HepG2 (cell line): ENCODE data around the gene AKIRIN1. TPM values are rescaled to one million over a fixed set of nuclear protein-coding genes. Genes with fewer than 3 reads are reported as not detected.

Experiments used
- ATF6 ChIP-seq: sonication (generic); formaldehyde crosslinking; conservative IDR thresholded peaks from 2 replicates; pipeline ENCODE4 v1.4.0; 2020; ENCODE audit warnings: missing genetic modification reagents
- CREB1 ChIP-seq, 2 experiments: fragments of 450-650 bp in 1 of 2; IDR thresholded peaks; 2 replicates each; pipeline ENCODE4 v1.6.1; 2016 to 2017; ENCODE audit warnings: control low read depth in 1 of 2, mild to moderate bottlenecking in 1 of 2, missing compliant biosample characterization in 1 of 2, missing genetic modification characterization in 1 of 2
- FOXK2 ChIP-seq: fragments of 450-650 bp; IDR thresholded peaks from 2 replicates; pipeline ENCODE4 v1.6.1; 2016
- GFI1 ChIP-seq: sonication (generic); formaldehyde crosslinking; IDR thresholded peaks from 2 replicates; pipeline ENCODE4 v1.5.0; 2020; ENCODE audit warnings: missing genetic modification reagents, mild to moderate bottlenecking, borderline replicate concordance
- HMGA1 ChIP-seq: sonication (generic); formaldehyde crosslinking; conservative IDR thresholded peaks from 2 replicates; pipeline ENCODE4 v1.4.0; 2020; ENCODE audit warnings: missing genetic modification reagents
- RFX5 ChIP-seq: IDR thresholded peaks from 2 replicates; pipeline ENCODE4 v1.6.1; 2011; ENCODE audit warnings: low read depth, low read length, improper control_type of control experiment
- ZNF292 ChIP-seq: sonication (generic); formaldehyde crosslinking; IDR thresholded peaks from 2 replicates; pipeline ENCODE4 v1.8.1; 2022; ENCODE audit warnings: mild to moderate bottlenecking, low read depth, missing genetic modification reagents, borderline replicate concordance
- ZNF407 ChIP-seq: sonication (generic); formaldehyde crosslinking; IDR thresholded peaks from one replicate; pipeline ENCODE4 v1.5.1; 2020; ENCODE audit warnings: mild to moderate bottlenecking, missing genetic modification reagents; ENCODE audit errors: not compliant biosample characterization
- ZNF550 ChIP-seq: sonication (generic); formaldehyde crosslinking; IDR thresholded peaks from 2 replicates; pipeline ENCODE4 v1.4.0; 2020; ENCODE audit warnings: mild to moderate bottlenecking, missing genetic modification reagents, borderline replicate concordance
- ZNF616 ChIP-seq: sonication (generic); formaldehyde crosslinking; IDR thresholded peaks from 2 replicates; pipeline ENCODE4 v1.5.0; 2020; ENCODE audit warnings: low read depth, mild to moderate bottlenecking, missing genetic modification reagents
- ZNF780A ChIP-seq: sonication (generic); formaldehyde crosslinking; IDR thresholded peaks from 2 replicates; pipeline ENCODE4 v1.8.0; 2022; ENCODE audit warnings: mild to moderate bottlenecking, missing genetic modification reagents, moderate library complexity
- polyA plus RNA-seq, 8 experiments: library from polyadenylated mRNA; depleted of rRNA in 3 of 8; stranded (reverse) in 7 of 8; unstranded in 1 of 8; fragments of >200 nt; fragmentation: Illumina TruSeq in 4 of 8; extraction: Trizol in 4 of 8; gene quantifications; 2 replicates each; pipeline versions ENCODE4 v1.2.1 to v1.2.3, GENCODE V29; 2011 to 2016; ENCODE audit warnings: low read depth in 4 of 8, missing spikeins in 1 of 8, mixed read lengths in 1 of 8; ENCODE audit not compliant: insufficient read depth in 1 of 8
- total RNA-seq, 5 experiments: library from RNA; depleted of rRNA; stranded (reverse); fragments of >200 nt; fragmentation: Illumina TruSeq; extraction: Trizol; gene quantifications; 2 replicates each; pipeline ENCODE4 v1.2.3, GENCODE V29; 2016; ENCODE audit warnings: low read depth in 1 of 5
- TF ChIP-seq, protein P1 (sequence below): sonication (generic); formaldehyde crosslinking; IDR thresholded peaks from 2 replicates; pipeline ENCODE4 v1.4.0; 2020; ENCODE audit warnings: low read depth, missing genetic modification reagents
- TF ChIP-seq, protein P2 (sequence below): sonication (generic); formaldehyde crosslinking; IDR thresholded peaks from 2 replicates; pipeline ENCODE4 v1.5.0; 2020; ENCODE audit warnings: missing genetic modification reagents

The AKIRIN1 gene
- total and polyA plus RNA-seq, 2 of the 13 experiments (the other 11 are each of a cell fraction or from before 2014, with no cell fraction given) = 123 to 157 TPM

- TF ChIP-seq FOXK2 (no peak), RFX5 (no peak), GFI1 (CRISPR knock-in tag) (no peak), ZNF407 (CRISPR knock-in tag) (no peak), ZNF550 (CRISPR knock-in tag) (no peak), ZNF292 (CRISPR knock-in tag) (peak; percentile 77), ZNF780A (no peak), CREB1 (IDR thresholded peaks at IDR 0.05) (peak; percentile 81), CREB1 (CRISPR knock-in tag; IDR thresholded peaks at IDR 0.05) (peak; percentile 96), HMGA1 (no peak), ATF6 (CRISPR knock-in tag) (no peak), ZNF616 (CRISPR knock-in tag) (no peak)
- TF ChIP-seq, protein P1, sequence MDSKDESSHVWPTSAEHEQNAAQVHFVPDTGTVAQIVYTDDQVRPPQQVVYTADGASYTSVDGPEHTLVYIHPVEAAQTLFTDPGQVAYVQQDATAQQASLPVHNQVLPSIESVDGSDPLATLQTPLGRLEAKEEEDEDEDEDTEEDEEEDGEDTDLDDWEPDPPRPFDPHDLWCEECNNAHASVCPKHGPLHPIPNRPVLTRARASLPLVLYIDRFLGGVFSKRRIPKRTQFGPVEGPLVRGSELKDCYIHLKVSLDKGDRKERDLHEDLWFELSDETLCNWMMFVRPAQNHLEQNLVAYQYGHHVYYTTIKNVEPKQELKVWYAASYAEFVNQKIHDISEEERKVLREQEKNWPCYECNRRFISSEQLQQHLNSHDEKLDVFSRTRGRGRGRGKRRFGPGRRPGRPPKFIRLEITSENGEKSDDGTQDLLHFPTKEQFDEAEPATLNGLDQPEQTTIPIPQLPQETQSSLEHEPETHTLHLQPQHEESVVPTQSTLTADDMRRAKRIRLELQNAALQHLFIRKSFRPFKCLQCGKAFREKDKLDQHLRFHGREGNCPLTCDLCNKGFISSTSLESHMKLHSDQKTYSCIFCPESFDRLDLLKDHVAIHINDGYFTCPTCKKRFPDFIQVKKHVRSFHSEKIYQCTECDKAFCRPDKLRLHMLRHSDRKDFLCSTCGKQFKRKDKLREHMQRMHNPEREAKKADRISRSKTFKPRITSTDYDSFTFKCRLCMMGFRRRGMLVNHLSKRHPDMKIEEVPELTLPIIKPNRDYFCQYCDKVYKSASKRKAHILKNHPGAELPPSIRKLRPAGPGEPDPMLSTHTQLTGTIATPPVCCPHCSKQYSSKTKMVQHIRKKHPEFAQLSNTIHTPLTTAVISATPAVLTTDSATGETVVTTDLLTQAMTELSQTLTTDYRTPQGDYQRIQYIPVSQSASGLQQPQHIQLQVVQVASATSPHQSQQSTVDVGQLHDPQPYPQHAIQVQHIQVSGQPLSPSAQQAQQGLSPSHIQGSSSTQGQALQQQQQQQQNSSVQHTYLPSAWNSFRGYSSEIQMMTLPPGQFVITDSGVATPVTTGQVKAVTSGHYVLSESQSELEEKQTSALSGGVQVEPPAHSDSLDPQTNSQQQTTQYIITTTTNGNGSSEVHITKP (CRISPR knock-in tag) = no peak; the same call in 1 of the 2 replicates
- TF ChIP-seq, protein P2, sequence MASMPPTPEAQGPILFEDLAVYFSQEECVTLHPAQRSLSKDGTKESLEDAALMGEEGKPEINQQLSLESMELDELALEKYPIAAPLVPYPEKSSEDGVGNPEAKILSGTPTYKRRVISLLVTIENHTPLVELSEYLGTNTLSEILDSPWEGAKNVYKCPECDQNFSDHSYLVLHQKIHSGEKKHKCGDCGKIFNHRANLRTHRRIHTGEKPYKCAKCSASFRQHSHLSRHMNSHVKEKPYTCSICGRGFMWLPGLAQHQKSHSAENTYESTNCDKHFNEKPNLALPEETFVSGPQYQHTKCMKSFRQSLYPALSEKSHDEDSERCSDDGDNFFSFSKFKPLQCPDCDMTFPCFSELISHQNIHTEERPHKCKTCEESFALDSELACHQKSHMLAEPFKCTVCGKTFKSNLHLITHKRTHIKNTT = no peak
These were observed 35.2 kb downstream of the AKIRIN1 start, which contains the start of gene NDUFS5 (continued) for GRCh38 chr1:39026051-39026865.
